SK-N-SH (cell line): Measurements from ENCODE around the gene CIAO2B. TPM values are rescaled to one million over a fixed set of nuclear protein-coding genes. Genes with fewer than 3 reads are reported as not detected.
A peak's percentile ranks its signal among the peaks of the same experiment; 100 is the strongest.

Experiments
- CTCF ChIA-PET: fragments of 300-600, 350-600 bp; formaldehyde crosslinking; extraction: SDS; loops from one replicate; lab custom pipeline; 2021; lab: Yijun Ruan, JAX
- POLR2A ChIA-PET: fragments of 350-600 bp; sonication (Branson Sonifier 250); formaldehyde crosslinking; extraction: SDS; loops from one replicate; lab custom pipeline; 2020; ENCODE audit warnings: antibody characterized with exemption, inconsistent platforms; lab: Yijun Ruan, JAX
- DNase-seq: peaks from one replicate; pipeline ENCODE4 v3.0.0; 2012
- H2AFZ ChIP-seq: fragments of 200-600 bp; sonication (generic); 2 replicates; pipeline ENCODE4 v1.8.1; 2016; ENCODE audit warnings: antibody characterized with exemption, mild to moderate bottlenecking, low read depth
- H3F3A ChIP-seq: fragments of 200-600 bp; sonication (generic); replicated peaks from 2 replicates; pipeline ENCODE3; 2016; ENCODE audit warnings: antibody characterized with exemption, mild to moderate bottlenecking; ENCODE audit not compliant: insufficient read depth
- H3K27ac ChIP-seq, 2 experiments: fragments of 200-500 bp in 1 of 2; fragments of 200-600 bp in 1 of 2; sonication (Bioruptor generic) in 1 of 2; sonication (generic), shearing (Covaris generic) in 1 of 2; 2 replicates each; pipeline versions ENCODE4 v1.5.1 to v1.6.1; 2014 to 2016; ENCODE audit warnings: low read depth in 2 of 2, inconsistent platforms in 1 of 2, low read length in 1 of 2, mild to moderate bottlenecking in 1 of 2, mixed read lengths in 1 of 2
- H3K27me3 ChIP-seq: fragments of 200-600 bp; sonication (generic), shearing (Covaris generic); 2 replicates; pipeline ENCODE4 v1.6.1; 2016; ENCODE audit warnings: mixed run types; ENCODE audit not compliant: insufficient read depth
- H3K36me3 ChIP-seq, 2 experiments: fragments of 200-500 bp in 1 of 2; fragments of 200-600 bp in 1 of 2; sonication (Bioruptor generic) in 1 of 2; sonication (generic) in 1 of 2; replicated peaks in 1 of 2; 2 replicates each; pipeline versions ENCODE3 to v1.5.1; 2014 to 2016; ENCODE audit warnings: low read length in 1 of 2, mild to moderate bottlenecking in 1 of 2; ENCODE audit not compliant: insufficient read depth in 2 of 2, control insufficient read depth in 1 of 2
- H3K4me1 ChIP-seq, 2 experiments: fragments of 200-500 bp in 1 of 2; fragments of 200-600 bp in 1 of 2; sonication (Bioruptor generic) in 1 of 2; sonication (generic), shearing (Covaris generic) in 1 of 2; 2 replicates each; pipeline versions ENCODE4 v1.5.1 to v1.6.1; 2014 to 2016; ENCODE audit warnings: low read depth in 1 of 2, low read length in 1 of 2, mixed run types in 1 of 2; ENCODE audit not compliant: insufficient read depth in 2 of 2, control insufficient read depth in 1 of 2
- H3K4me2 ChIP-seq: fragments of 200-600 bp; sonication (generic), shearing (Covaris generic); 2 replicates; pipeline ENCODE4 v1.6.1; 2017; ENCODE audit warnings: mixed run types
- H3K4me3 ChIP-seq, 2 experiments: fragments of 200-500 bp in 1 of 2; fragments of 200-600 bp in 1 of 2; sonication (Bioruptor generic) in 1 of 2; sonication (generic), shearing (Covaris generic) in 1 of 2; 2 replicates each; pipeline versions ENCODE4 v1.5.1 to v1.8.1; 2014 to 2016; ENCODE audit warnings: low read depth in 2 of 2, inconsistent platforms in 1 of 2, low read length in 1 of 2, mild to moderate bottlenecking in 1 of 2, mixed read lengths in 1 of 2, moderate library complexity in 1 of 2
- H3K79me2 ChIP-seq: fragments of 200-600 bp; sonication (generic); 2 replicates; pipeline ENCODE4 v1.8.1; 2017; ENCODE audit warnings: mild to moderate bottlenecking; ENCODE audit not compliant: insufficient read depth
- H3K9ac ChIP-seq: fragments of 200-600 bp; sonication (generic); 2 replicates; pipeline ENCODE4 v1.6.1; 2017; ENCODE audit warnings: mixed run types
- H3K9me2 ChIP-seq: fragments of 200-600 bp; sonication (generic); 2 replicates; pipeline ENCODE4 v1.6.1; 2017; ENCODE audit warnings: mixed run types
- H3K9me3 ChIP-seq: fragments of 200-600 bp; sonication (generic); 2 replicates; pipeline ENCODE4 v1.6.1; 2017; ENCODE audit warnings: mixed run types, mild to moderate bottlenecking, moderate library complexity
- H4K20me1 ChIP-seq: fragments of 200-600 bp; sonication (generic); 2 replicates; pipeline ENCODE4 v1.6.1; 2017; ENCODE audit warnings: mild to moderate bottlenecking, mixed run types; ENCODE audit not compliant: insufficient read depth
- CTCF ChIP-seq: fragments of 200-600 bp; sonication (generic); IDR thresholded peaks from 2 replicates; pipeline ENCODE4 v1.6.1; 2017; ENCODE audit warnings: antibody characterized with exemption, mild to moderate bottlenecking, moderate library complexity
- IRF3 ChIP-seq: fragments of 150-350 bp; IDR thresholded peaks from 2 replicates; pipeline ENCODE4 v1.6.1; 2016; ENCODE audit warnings: mild to moderate bottlenecking, low read depth, low read length
- SMC3 ChIP-seq: IDR thresholded peaks from 2 replicates; pipeline ENCODE4 v1.6.1; 2012; ENCODE audit warnings: low read depth, low read length, improper control_type of control experiment
- WGBS: methylation state at CpG from one replicate; pipeline ENCODE4 v1.1.6; 2017; ENCODE audit warnings: low lambda C conversion rate; 5-methylcytosine and 5-hydroxymethylcytosine counted together
- polyA plus RNA-seq, 3 experiments: library from polyadenylated mRNA; depleted of rRNA; stranded (reverse); fragments of >200 nt; gene quantifications; 2 replicates each; pipeline ENCODE4 v1.2.3, GENCODE V29; 2012

CIAO2B gene
- polyA plus RNA-seq, 1 of the 3 experiments (the other 2 are of a cell fraction) = 665 TPM

- H3K9ac ChIP-seq = no peak overlapping the region
- TF ChIP-seq IRF3 (no peak), CTCF (no peak)
- POLR2A ChIA-PET = interaction anchor here (0.9 kb wide), 1 partner anchor 27 kb away, joined by 3 read pairs; no protein-coding TSS in a partner anchor
- peaks cover 16 to 19% of the 10 kb centered on the region in 2 experiments for H3K4me1 ChIP-seq
- no peaks in the 10 kb centered on the region for H4K20me1 ChIP-seq
- no peak overlapping the region for H3K4me3 ChIP-seq
- CTCF ChIA-PET = interaction anchor here (1.0 to 4.9 kb wide), 6 partner anchors 8 to 252 kb away, joined by 3 to 41 read pairs (median 6); partner anchors contain the start of gene CES3
- no peaks in the 10 kb centered on the region for H3K9me3 ChIP-seq
- H3K27me3 ChIP-seq = no peaks in the 10 kb centered on the region
- 79% methylated on average over 6 of the region's 11 CpGs for WGBS
- no peaks in the 10 kb centered on the region for H3K79me2 ChIP-seq
- peaks cover 2% of the 10 kb centered on the region for H3F3A ChIP-seq
- DNase-seq = peak; percentile 14
- H3K9me2 ChIP-seq = no peaks in the 10 kb centered on the region
- H3K27ac ChIP-seq = no peak overlapping the region
- H3K36me3 ChIP-seq = no peaks in the 10 kb centered on the region
- no peak overlapping the region for H2AFZ ChIP-seq
- H3K4me2 ChIP-seq = no peak overlapping the region
Measured at GRCh38 chr16:66903544-66904427, 30.4 kb downstream of the CIAO2B start.

GRCh38 chr16:66902648-66903543, 31.3 kb downstream of the CIAO2B start:
- peaks cover 19% of the 10 kb centered on the region in 2 experiments for H3K4me1 ChIP-seq
- no peak overlapping the region for H2AFZ ChIP-seq
- no peaks in the 10 kb centered on the region for H3K9me2 ChIP-seq
- H3F3A ChIP-seq = peaks cover 3% of the 10 kb centered on the region
- ChIA-PET CTCF (interaction anchor here (1.1 to 4.9 kb wide), 7 partner anchors 7 to 35 kb away, joined by 3 to 41 read pairs (median 5); no protein-coding TSS in a partner anchor), POLR2A (interaction anchor here (0.9 kb wide), 1 partner anchor 28 kb away, joined by 3 read pairs; no protein-coding TSS in a partner anchor)
- H3K36me3 ChIP-seq = no peaks in the 10 kb centered on the region
- DNase-seq = peak; percentile 16
- H4K20me1 ChIP-seq = no peaks in the 10 kb centered on the region
- H3K4me3 ChIP-seq = no peak overlapping the region
- H3K4me2 ChIP-seq = no peak overlapping the region
- H3K27me3 ChIP-seq = no peaks in the 10 kb centered on the region
- no peak overlapping the region for H3K9ac ChIP-seq
- H3K79me2 ChIP-seq = no peaks in the 10 kb centered on the region
- WGBS = 88% methylated on average over 14 of the region's 14 CpGs
- H3K9me3 ChIP-seq = no peaks in the 10 kb centered on the region
- no peak overlapping the region for H3K27ac ChIP-seq
- no peak for TF ChIP-seq SMC3
